ENCODE results near the gene MRPL22.
"Not testable (repeated sequence)": the region's sequence is repeated elsewhere in the genome, so short reads cannot be mapped to it uniquely, and the experiment has no call there.

MRPL22 gene

DNA sequence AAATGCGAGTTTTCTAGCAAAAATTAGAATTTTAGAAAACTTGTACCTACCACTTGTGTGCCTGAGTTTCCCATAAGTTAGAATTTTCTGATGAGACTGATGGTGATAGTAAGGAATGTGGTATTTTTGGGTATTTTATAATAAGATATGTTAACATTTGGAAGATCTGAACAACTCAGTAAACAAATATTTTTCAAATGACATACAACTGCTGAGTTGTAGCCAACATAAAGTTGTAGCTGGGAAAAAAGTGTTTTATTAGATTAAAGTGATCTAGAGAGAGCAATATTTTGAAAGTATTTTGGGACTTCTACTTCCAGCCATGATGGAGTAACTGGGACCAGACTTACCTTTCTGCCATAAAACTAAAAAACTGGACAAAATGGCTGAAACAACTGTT, 40.8 kb upstream of the MRPL22 start:
- H2AFZ ChIP-seq (ENCODE audit: low read depth, low read length) = no peak overlapping the region
- H3K9ac ChIP-seq (ENCODE audit: low read length) = no peak overlapping the region
- H3K9me3 ChIP-seq (ENCODE audit: control insufficient read depth, low read length) = no peaks in the 10 kb centered on the region
- H4K91ac ChIP-seq (ENCODE audit: low read length) = no peak overlapping the region
- no peak overlapping the region for H2BK5ac ChIP-seq (ENCODE audit: low read depth, low read length, poor library complexity, severe bottlenecking)
- no peak for DNase-seq
- no peak overlapping the region for H2AK5ac ChIP-seq (ENCODE audit: low read length, severe bottlenecking)
- no peak overlapping the region for H3K18ac ChIP-seq (ENCODE audit: low read depth in 1 of 2, low read length in 2 of 2)
- H2BK120ac ChIP-seq (ENCODE audit: low read depth, low read length) = no peak overlapping the region
- no peak overlapping the region for H3K27ac ChIP-seq (ENCODE audit: low read length, poor library complexity, severe bottlenecking)
- peaks cover 2% of the 10 kb centered on the region for H3K79me1 ChIP-seq (replicated peaks; ENCODE audit: low read length, poor library complexity, severe bottlenecking)
- peaks cover 1% of the 10 kb centered on the region for H3K4me1 ChIP-seq (ENCODE audit: control insufficient read depth, insufficient read depth, low read depth, low read length)
- H2BK12ac ChIP-seq (ENCODE audit: low read length in 2 of 2) = no peak overlapping the region
- no peak overlapping the region for H3K14ac ChIP-seq (ENCODE audit: low read length in 2 of 2)
- H3K4me3 ChIP-seq (ENCODE audit: insufficient read depth in 1 of 2, low read depth in 1 of 2, low read length in 2 of 2) = no peak overlapping the region
- no peak overlapping the region for H3K4ac ChIP-seq (ENCODE audit: low read depth in 1 of 2, low read length in 2 of 2)
- H3K4me2 ChIP-seq (ENCODE audit: low read length, poor library complexity, severe bottlenecking) = no peak overlapping the region
- H4K8ac ChIP-seq (ENCODE audit: low read length) = no peak overlapping the region
- peaks cover 16 to 90% of the 10 kb centered on the region in 2 experiments for H3K36me3 ChIP-seq (ENCODE audit: control insufficient read depth in 1 of 2, insufficient read depth in 2 of 2, low read depth in 1 of 2, low read length in 2 of 2)
- H3K23ac ChIP-seq (ENCODE audit: low read length in 2 of 2) = no peak overlapping the region
- no CpG with 5 or more reads among the region's 1 CpG for WGBS
- H2BK15ac ChIP-seq (ENCODE audit: low read depth, poor library complexity, severe bottlenecking) = no peak overlapping the region
- no peaks in the 10 kb centered on the region for H3K27me3 ChIP-seq (ENCODE audit: control insufficient read depth in 1 of 2, insufficient read depth in 1 of 2, low read length in 2 of 2)

DNA sequence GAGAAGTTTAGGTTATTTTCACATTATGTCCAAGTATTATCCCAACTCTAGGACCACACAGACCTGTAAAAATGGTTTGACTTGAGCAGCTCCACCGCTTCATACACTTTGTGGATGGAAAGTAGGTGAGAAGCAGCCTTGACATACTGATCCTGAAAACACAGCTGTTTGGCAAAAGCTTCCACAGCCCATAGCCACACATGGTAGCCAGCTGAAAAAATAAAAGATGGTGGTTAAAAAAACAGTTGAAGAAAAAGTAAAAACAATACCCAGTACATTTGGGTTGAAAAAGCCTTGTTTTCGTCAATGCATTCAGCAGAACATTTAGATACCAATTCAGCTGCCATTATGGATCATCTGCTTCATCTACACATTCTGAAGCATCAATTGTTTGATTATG, 39.6 kb upstream of the MRPL22 start:
- no peak overlapping the region for H2AFZ ChIP-seq (ENCODE audit: low read depth, low read length)
- no peak overlapping the region for H3K9ac ChIP-seq (ENCODE audit: low read length)
- no peak overlapping the region for H3K14ac ChIP-seq (ENCODE audit: low read length in 2 of 2)
- H2BK120ac ChIP-seq (ENCODE audit: low read depth, low read length) = no peak overlapping the region
- H3K27ac ChIP-seq (ENCODE audit: low read length, poor library complexity, severe bottlenecking) = no peak overlapping the region
- H3K79me1 ChIP-seq (replicated peaks; ENCODE audit: low read length, poor library complexity, severe bottlenecking) = peaks cover 2% of the 10 kb centered on the region
- no peak overlapping the region for H3K23ac ChIP-seq (ENCODE audit: low read length in 2 of 2)
- no peak overlapping the region for H2BK12ac ChIP-seq (ENCODE audit: low read length in 2 of 2)
- DNase-seq = no peak
- no peak overlapping the region for H4K91ac ChIP-seq (ENCODE audit: low read length)
- H3K4me3 ChIP-seq (ENCODE audit: insufficient read depth in 1 of 2, low read depth in 1 of 2, low read length in 2 of 2) = no peak overlapping the region
- peaks cover 1% of the 10 kb centered on the region for H3K4me1 ChIP-seq (ENCODE audit: control insufficient read depth, insufficient read depth, low read depth, low read length)
- H3K4me2 ChIP-seq (ENCODE audit: low read length, poor library complexity, severe bottlenecking) = no peak overlapping the region
- H3K27me3 ChIP-seq (ENCODE audit: control insufficient read depth in 1 of 2, insufficient read depth in 1 of 2, low read length in 2 of 2) = no peaks in the 10 kb centered on the region
- H4K8ac ChIP-seq (ENCODE audit: low read length) = no peak overlapping the region
- H3K36me3 ChIP-seq (ENCODE audit: control insufficient read depth in 1 of 2, insufficient read depth in 2 of 2, low read depth in 1 of 2, low read length in 2 of 2) = peaks cover 22 to 88% of the 10 kb centered on the region in 2 experiments
- no peak overlapping the region for H2AK5ac ChIP-seq (ENCODE audit: low read length, severe bottlenecking)
- H2BK5ac ChIP-seq (ENCODE audit: low read depth, low read length, poor library complexity, severe bottlenecking) = no peak overlapping the region
- no peak overlapping the region for H2BK15ac ChIP-seq (ENCODE audit: low read depth, poor library complexity, severe bottlenecking)
- H3K9me3 ChIP-seq (ENCODE audit: control insufficient read depth, low read length) = no peaks in the 10 kb centered on the region
- no peak overlapping the region for H3K18ac ChIP-seq (ENCODE audit: low read depth in 1 of 2, low read length in 2 of 2)
- no peak overlapping the region for H3K4ac ChIP-seq (ENCODE audit: low read depth in 1 of 2, low read length in 2 of 2)
- WGBS = 88% methylated on average over 1 of the region's 2 CpGs

- no peak overlapping the region for H3K18ac ChIP-seq (ENCODE audit: low read depth in 1 of 2, low read length in 2 of 2)
- no peak overlapping the region for H3K9ac ChIP-seq (ENCODE audit: low read length)
- no peaks in the 10 kb centered on the region for H3K9me3 ChIP-seq (ENCODE audit: control insufficient read depth, low read length)
- H3K36me3 ChIP-seq (ENCODE audit: control insufficient read depth in 1 of 2, insufficient read depth in 2 of 2, low read depth in 1 of 2, low read length in 2 of 2) = peaks cover 24 to 88% of the 10 kb centered on the region in 2 experiments
- no peak overlapping the region for H2BK15ac ChIP-seq (ENCODE audit: low read depth, poor library complexity, severe bottlenecking)
- H2BK12ac ChIP-seq (ENCODE audit: low read length in 2 of 2) = no peak overlapping the region
- H3K4me1 ChIP-seq (ENCODE audit: control insufficient read depth, insufficient read depth, low read depth, low read length) = peaks cover 1% of the 10 kb centered on the region
- no peak overlapping the region for H2AFZ ChIP-seq (ENCODE audit: low read depth, low read length)
- no peak overlapping the region for H3K4me3 ChIP-seq (ENCODE audit: insufficient read depth in 1 of 2, low read depth in 1 of 2, low read length in 2 of 2)
- H3K27me3 ChIP-seq (ENCODE audit: control insufficient read depth in 1 of 2, insufficient read depth in 1 of 2, low read length in 2 of 2) = no peaks in the 10 kb centered on the region
- no peak overlapping the region for H2AK5ac ChIP-seq (ENCODE audit: low read length, severe bottlenecking)
- no peak for DNase-seq
- no peak overlapping the region for H3K23ac ChIP-seq (ENCODE audit: low read length in 2 of 2)
- H4K91ac ChIP-seq (ENCODE audit: low read length) = no peak overlapping the region
- H3K4ac ChIP-seq (ENCODE audit: low read depth in 1 of 2, low read length in 2 of 2) = no peak overlapping the region
- no peak overlapping the region for H3K27ac ChIP-seq (ENCODE audit: low read length, poor library complexity, severe bottlenecking)
- H2BK5ac ChIP-seq (ENCODE audit: low read depth, low read length, poor library complexity, severe bottlenecking) = no peak overlapping the region
- H3K79me1 ChIP-seq (replicated peaks; ENCODE audit: low read length, poor library complexity, severe bottlenecking) = peaks cover 2% of the 10 kb centered on the region
- H3K4me2 ChIP-seq (ENCODE audit: low read length, poor library complexity, severe bottlenecking) = no peak overlapping the region
- H2BK120ac ChIP-seq (ENCODE audit: low read depth, low read length) = no peak overlapping the region
- no peak overlapping the region for H3K14ac ChIP-seq (ENCODE audit: low read length in 2 of 2)
- H4K8ac ChIP-seq (ENCODE audit: low read length) = no peak overlapping the region
- WGBS = 94% methylated on average over 6 of the region's 6 CpGs
These were observed 39.0 kb upstream of the MRPL22 start for GRCh38 chr5:154901913-154902312.

GRCh38 chr5:154905601-154906000, 35.3 kb upstream of the MRPL22 start:
- 100% methylated on average over 5 of the region's 7 CpGs for WGBS
- H3K36me3 ChIP-seq (ENCODE audit: control insufficient read depth in 1 of 2, insufficient read depth in 2 of 2, low read depth in 1 of 2, low read length in 2 of 2) = peaks cover 15 to 86% of the 10 kb centered on the region in 2 experiments
- not testable (repeated sequence) for H4K8ac ChIP-seq (ENCODE audit: low read length); H3K79me1 ChIP-seq (replicated peaks; ENCODE audit: low read length, poor library complexity, severe bottlenecking); H3K4me1 ChIP-seq (ENCODE audit: control insufficient read depth, insufficient read depth, low read depth, low read length); H2BK12ac ChIP-seq (ENCODE audit: low read length in 2 of 2); H3K14ac ChIP-seq (ENCODE audit: low read length in 2 of 2); H2BK5ac ChIP-seq (ENCODE audit: low read depth, low read length, poor library complexity, severe bottlenecking); H3K27ac ChIP-seq (ENCODE audit: low read length, poor library complexity, severe bottlenecking); H3K18ac ChIP-seq (ENCODE audit: low read depth in 1 of 2, low read length in 2 of 2); H2AK5ac ChIP-seq (ENCODE audit: low read length, severe bottlenecking); H2AFZ ChIP-seq (ENCODE audit: low read depth, low read length); H3K27me3 ChIP-seq (ENCODE audit: control insufficient read depth in 1 of 2, insufficient read depth in 1 of 2, low read length in 2 of 2); H4K91ac ChIP-seq (ENCODE audit: low read length); H2BK120ac ChIP-seq (ENCODE audit: low read depth, low read length); H3K23ac ChIP-seq (ENCODE audit: low read length in 2 of 2); H3K9ac ChIP-seq (ENCODE audit: low read length); H2BK15ac ChIP-seq (ENCODE audit: low read depth, poor library complexity, severe bottlenecking); DNase-seq; H3K4me3 ChIP-seq (ENCODE audit: insufficient read depth in 1 of 2, low read depth in 1 of 2, low read length in 2 of 2); H3K4ac ChIP-seq (ENCODE audit: low read depth in 1 of 2, low read length in 2 of 2); H3K9me3 ChIP-seq (ENCODE audit: control insufficient read depth, low read length); H3K4me2 ChIP-seq (ENCODE audit: low read length, poor library complexity, severe bottlenecking)

All from mesenchymal stem cell (in vitro differentiated cells and primary cell).